ENCODE results near the gene KAT2B. TPM values are rescaled to one million over a fixed set of nuclear protein-coding genes. Genes with fewer than 3 reads are reported as not detected.

The KAT2B gene
- total and polyA plus RNA-seq, 2 of the 8 experiments (the other 6 are each of a cell fraction or from before 2014, with no cell fraction given) = 0.24 to 0.91 TPM

DNA sequence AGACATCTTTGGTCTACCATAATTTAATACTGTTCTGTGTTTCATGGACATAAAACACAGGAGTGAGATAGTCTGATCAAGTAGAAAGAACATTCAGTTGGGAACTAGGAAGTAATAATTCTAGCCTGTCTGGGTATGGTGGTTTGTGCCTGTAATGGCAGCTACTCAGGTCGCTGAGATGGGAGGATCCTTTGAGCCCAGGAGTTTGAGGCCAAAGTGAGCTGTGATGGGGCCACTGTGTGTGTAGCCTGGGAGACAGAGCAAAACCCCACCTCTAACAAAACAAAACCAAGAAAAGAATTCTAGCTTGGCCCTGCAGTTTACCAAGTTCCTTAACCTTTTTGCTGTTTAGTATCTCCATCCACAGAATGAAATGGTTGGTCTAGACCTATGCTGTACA lies 36.8 kb downstream of the KAT2B start (continued):
- TF ChIP-seq PHF8 (conservative IDR thresholded peaks at IDR 0.05; ENCODE audit: low read depth, low read length) (no peak), RAD21 (IDR thresholded peaks at IDR 0.05 in 1 of 2, conservative IDR thresholded peaks at IDR 0.05 in 1 of 2; ENCODE audit: low read depth in 2 of 2, low read length in 2 of 2) (no peak), KDM5A (IDR thresholded peaks at IDR 0.05; ENCODE audit: low read length) (no peak)
